Breast epithelium (tissue), 4 donors: ENCODE results near the gene KAT8. TPM values are rescaled to one million over a fixed set of nuclear protein-coding genes. Genes with fewer than 3 reads are reported as not detected.
A peak's percentile ranks its signal among the peaks of the same experiment; 100 is the strongest.

Source experiments
- DNase-seq, 2 donors: peaks; one replicate each; pipeline ENCODE4 v3.0.0-alpha.2; 2019; ENCODE audit warnings: low spot score in 2 of 2
- H3K27ac ChIP-seq, 2 donors: fragments of 200-600 bp; sonication (generic) in 1 of 2; one replicate each; pipeline ENCODE4 v1.5.1; 2016 to 2019; ENCODE audit warnings: mild to moderate bottlenecking in 1 of 2
- H3K27me3 ChIP-seq, 2 donors: fragments of 200-600 bp; sonication (generic) in 1 of 2; one replicate each; pipeline versions ENCODE4 v1.5.1 to v1.6.0; 2017 to 2019; ENCODE audit warnings: control low read depth in 1 of 2, mild to moderate bottlenecking in 1 of 2
- H3K36me3 ChIP-seq: fragments of 200-600 bp; one replicate; pipeline ENCODE4 v1.5.1; 2019
- H3K4me1 ChIP-seq, 2 donors: fragments of 200-600 bp; sonication (generic); one replicate each; pipeline ENCODE4 v1.5.1; 2016 to 2019; ENCODE audit warnings: control low read depth in 1 of 2
- H3K4me3 ChIP-seq, 3 donors: fragments of 200-600 bp; sonication (generic); 1 replicate in 2 of 3; 2 replicates in 1 of 3; pipeline ENCODE4 v1.5.1; 2016 to 2019; ENCODE audit warnings: mild to moderate bottlenecking in 3 of 3, moderate library complexity in 2 of 3
- H3K9me3 ChIP-seq, 2 donors: fragments of 200-600 bp; sonication (generic) in 1 of 2; one replicate each; pipeline ENCODE4 v1.5.1; 2016 to 2019; ENCODE audit warnings: control low read depth in 1 of 2
- POLR2A ChIP-seq: fragments of 450-650 bp; IDR thresholded peaks from one replicate; pipeline ENCODE4 v1.6.1; 2016; ENCODE audit warnings: antibody characterized with exemption, mild to moderate bottlenecking, moderate library complexity
- POLR2AphosphoS5 ChIP-seq, 3 donors: sonication (generic); formaldehyde crosslinking; IDR thresholded peaks; one replicate each; pipeline ENCODE4 v1.6.1; 2017; ENCODE audit warnings: antibody characterized with exemption in 3 of 3
- intact Hi-C: fragments of 100-400 bp; cut with DNase I; formaldehyde crosslinking; loops from one replicate; pipeline ENCODE4 v1.15.1; 2023; ENCODE audit warnings: low total_unique reads
- total RNA-seq, 3 donors: library from RNA; depleted of rRNA; stranded (reverse); fragments of >200 nt; gene quantifications; one replicate each; pipeline ENCODE4 v1.1.0, GENCODE V29; 2016
- TF ChIP-seq, protein P1 (sequence below), 3 donors: fragments of 450-650 bp; IDR thresholded peaks; one replicate each; pipeline ENCODE4 v1.5.1; 2016 to 2017; ENCODE audit warnings: antibody characterized with exemption in 3 of 3, mild to moderate bottlenecking in 3 of 3, moderate library complexity in 3 of 3

The KAT8 gene
- total RNA-seq, 3 donors from 2014 or later, result 53.6 to 85.0 (median 67.8) TPM

- TF ChIP-seq, protein P1, sequence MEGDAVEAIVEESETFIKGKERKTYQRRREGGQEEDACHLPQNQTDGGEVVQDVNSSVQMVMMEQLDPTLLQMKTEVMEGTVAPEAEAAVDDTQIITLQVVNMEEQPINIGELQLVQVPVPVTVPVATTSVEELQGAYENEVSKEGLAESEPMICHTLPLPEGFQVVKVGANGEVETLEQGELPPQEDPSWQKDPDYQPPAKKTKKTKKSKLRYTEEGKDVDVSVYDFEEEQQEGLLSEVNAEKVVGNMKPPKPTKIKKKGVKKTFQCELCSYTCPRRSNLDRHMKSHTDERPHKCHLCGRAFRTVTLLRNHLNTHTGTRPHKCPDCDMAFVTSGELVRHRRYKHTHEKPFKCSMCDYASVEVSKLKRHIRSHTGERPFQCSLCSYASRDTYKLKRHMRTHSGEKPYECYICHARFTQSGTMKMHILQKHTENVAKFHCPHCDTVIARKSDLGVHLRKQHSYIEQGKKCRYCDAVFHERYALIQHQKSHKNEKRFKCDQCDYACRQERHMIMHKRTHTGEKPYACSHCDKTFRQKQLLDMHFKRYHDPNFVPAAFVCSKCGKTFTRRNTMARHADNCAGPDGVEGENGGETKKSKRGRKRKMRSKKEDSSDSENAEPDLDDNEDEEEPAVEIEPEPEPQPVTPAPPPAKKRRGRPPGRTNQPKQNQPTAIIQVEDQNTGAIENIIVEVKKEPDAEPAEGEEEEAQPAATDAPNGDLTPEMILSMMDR (IDR thresholded peaks at IDR 0.05), result no peak
- TF ChIP-seq POLR2A (peak; percentile 62), POLR2AphosphoS5 (IDR thresholded peaks at IDR 0.05) (peak; percentile 71 to 81 (median 76))
- H3K4me1 ChIP-seq, result no peaks in the 10 kb centered on the region
- H3K27ac ChIP-seq, result peak within 1 kb of the TSS; percentile 94 to 96
- H3K9me3 ChIP-seq, result no peaks in the 10 kb centered on the region
- H3K36me3 ChIP-seq, result no peaks in the 10 kb centered on the region
- peak; percentile 97 to 98 for DNase-seq
- intact Hi-C loops, result no loop called here
- H3K4me3 ChIP-seq, result peak within 1 kb of the TSS; percentile 93 to 98 (median 97)
- H3K27me3 ChIP-seq, result no peaks in the 10 kb centered on the region
Observed at GRCh38 chr16:31073970-31074813, 43.3 kb upstream of the KAT8 start, which contains the start of the genes ZNF646 and ZNF668. Gene ZNF646 (plus strand): TSS chr16:31074422. CDS start chr16:31076325, 1,903 bp downstream. Gene ZNF668 (minus strand): TSS chr16:31074240. CDS start chr16:31064459, 9,781 bp downstream.

DNA sequence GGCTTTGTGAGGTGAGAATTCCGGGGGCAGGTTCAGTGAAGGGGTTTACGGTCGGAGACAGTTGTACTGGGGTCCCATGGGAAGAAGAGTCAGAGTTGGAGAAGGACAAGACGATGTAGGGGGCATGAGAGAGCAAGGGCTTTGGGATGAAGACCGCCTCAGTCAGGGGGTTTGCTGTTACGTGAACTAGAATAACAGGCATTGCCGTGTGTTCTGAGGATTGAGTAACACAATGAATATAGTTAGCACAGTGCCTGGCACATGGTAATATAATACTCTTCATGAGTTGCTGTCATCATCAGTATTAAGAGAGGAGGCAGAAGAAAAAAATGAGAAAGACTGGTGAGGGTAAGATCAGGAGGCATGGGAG, 42.7 kb upstream of the KAT8 start:
- DNase-seq, result no peak
- no peak for TF ChIP-seq POLR2AphosphoS5 (IDR thresholded peaks at IDR 0.05)
- no peak for TF ChIP-seq POLR2A
- TF ChIP-seq, protein P1 (IDR thresholded peaks at IDR 0.05), result no peak
- no peaks in the 10 kb centered on the region for H3K36me3 ChIP-seq
- H3K9me3 ChIP-seq, result no peaks in the 10 kb centered on the region
- H3K27ac ChIP-seq, result peak overlapping the region; percentile 94 to 96
- H3K27me3 ChIP-seq, result no peaks in the 10 kb centered on the region
- intact Hi-C loops, result no loop called here
- no peaks in the 10 kb centered on the region for H3K4me1 ChIP-seq
- H3K4me3 ChIP-seq, result peak overlapping the region; percentile 93 to 98 (median 97)

DNA sequence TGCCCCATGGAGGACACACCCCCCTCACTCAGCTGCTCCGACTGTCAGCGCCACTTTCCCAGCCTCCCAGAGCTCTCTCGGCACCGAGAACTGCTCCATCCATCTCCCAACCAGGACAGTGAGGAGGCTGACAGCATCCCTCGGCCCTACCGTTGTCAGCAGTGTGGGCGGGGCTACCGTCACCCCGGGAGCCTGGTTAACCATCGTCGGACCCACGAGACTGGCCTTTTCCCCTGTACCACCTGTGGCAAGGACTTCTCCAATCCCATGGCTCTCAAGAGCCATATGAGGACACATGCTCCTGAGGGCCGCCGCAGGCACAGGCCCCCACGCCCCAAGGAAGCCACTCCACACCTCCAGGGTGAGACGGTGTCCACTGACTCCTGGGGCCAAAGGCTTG, 41.1 kb upstream of the KAT8 start:
- no peak for TF ChIP-seq POLR2AphosphoS5 (IDR thresholded peaks at IDR 0.05)
- TF ChIP-seq, protein P1 (IDR thresholded peaks at IDR 0.05), result no peak
- TF ChIP-seq POLR2A, result no peak
- H3K27me3 ChIP-seq, result no peaks in the 10 kb centered on the region
- H3K4me3 ChIP-seq, result no peak overlapping the region
- intact Hi-C loops, result no loop called here
- H3K27ac ChIP-seq, result no peak overlapping the region
- no peaks in the 10 kb centered on the region for H3K9me3 ChIP-seq
- H3K4me1 ChIP-seq, result no peaks in the 10 kb centered on the region
- no peak for DNase-seq
- no peaks in the 10 kb centered on the region for H3K36me3 ChIP-seq

GRCh38 chr16:31077024-31077423, 40.4 kb upstream of the KAT8 start:
- intact Hi-C loops, result no loop called here

More at GRCh38 chr16:31077024-31077423, 40.4 kb upstream of the KAT8 start:
- TF ChIP-seq POLR2AphosphoS5 (IDR thresholded peaks at IDR 0.05) (no peak), POLR2A (no peak)
- TF ChIP-seq, protein P1 (IDR thresholded peaks at IDR 0.05), result no peak
- H3K4me3 ChIP-seq, result no peak overlapping the region
- H3K36me3 ChIP-seq, result no peaks in the 10 kb centered on the region
- no peaks in the 10 kb centered on the region for H3K4me1 ChIP-seq
- H3K27me3 ChIP-seq, result no peaks in the 10 kb centered on the region
- H3K9me3 ChIP-seq, result no peaks in the 10 kb centered on the region
- no peak overlapping the region for H3K27ac ChIP-seq
- no peak for DNase-seq
